ENCODE measurements around the gene STK32C. TPM values are rescaled to one million over a fixed set of nuclear protein-coding genes. Genes with fewer than 3 reads are reported as not detected.

STK32C gene
- total and polyA plus RNA-seq, 10 of the 15 experiments (the other 5 are each of a cell fraction or from before 2014, with no cell fraction given) = 1.5 to 18.1 (median 6.4) TPM

GRCh38 chr10:132173185-132173584 is 134.6 kb downstream of the STK32C start:
- Histone ChIP-seq H3K4me2 (ENCODE audit: control insufficient read depth, insufficient read depth) (no peak overlapping the region), H3K9ac (ENCODE audit: control insufficient read depth, insufficient read depth, low read length) (no peak overlapping the region), H3K27me3 (replicated peaks in 1 of 2; ENCODE audit: control insufficient read depth in 2 of 2, insufficient read depth in 2 of 2, low read length in 1 of 2) (no peaks in the 10 kb centered on the region), H3K27ac (ENCODE audit: control insufficient read depth, insufficient read depth) (no peak overlapping the region), H3K36me3 (ENCODE audit: control insufficient read depth in 2 of 2, insufficient read depth in 2 of 2, low read length in 1 of 2) (no peaks in the 10 kb centered on the region), H4K20me1 (ENCODE audit: control insufficient read depth, insufficient read depth) (no peaks in the 10 kb centered on the region), H3K4me1 (ENCODE audit: control insufficient read depth, insufficient read depth, low read length) (no peaks in the 10 kb centered on the region), H3K9me3 (replicated peaks; ENCODE audit: control insufficient read depth, insufficient read depth, low read length) (no peaks in the 10 kb centered on the region; the same call in 2 of the 3 replicates), H3K4me3 (no peak overlapping the region), H3K79me2 (ENCODE audit: control insufficient read depth, insufficient read depth, low read length) (no peaks in the 10 kb centered on the region), H2AFZ (ENCODE audit: control insufficient read depth, low read depth, low read length) (no peak overlapping the region)
- intact Hi-C loops (cut with micrococcal nuclease; ENCODE audit: unreplicated experiment) (no loop called here), in situ Hi-C loops (cut with MboI) (no loop called here)
- SMC1A ChIA-PET (ENCODE audit: uncharacterized antibody, unreplicated experiment) = no interaction called here
- WGBS (ENCODE audit: insufficient coverage, insufficient replicate concordance, low lambda C conversion rate, missing lambda C conversion rate) = 70% methylated on average over 5 of the region's 5 CpGs
- CTCF ChIA-PET = no interaction called here
- POLR2A ChIA-PET = no interaction called here
- no peak for TF ChIP-seq BACH1 (IDR thresholded peaks at IDR 0.05; ENCODE audit: borderline replicate concordance)
- no peak for TF ChIP-seq PRDM15 (CRISPR knock-in tag; IDR thresholded peaks at IDR 0.05)
- TF ChIP-seq ZNF384 (IDR thresholded peaks at IDR 0.05; ENCODE audit: borderline replicate concordance, low read depth, low read length) = no peak
- TF ChIP-seq GABPA (IDR thresholded peaks at IDR 0.05; ENCODE audit: low read depth) = no peak
- no peak for TF ChIP-seq PML (IDR thresholded peaks at IDR 0.05; ENCODE audit: low read length)
- FAIRE-seq = no peak
- RAD21 ChIA-PET (ENCODE audit: unreplicated experiment) = no interaction called here
- no peak for ATAC-seq
- no TSS peak for BruUV-seq (replicated peaks)
- no peak for DNase-seq (ENCODE audit: low read depth, low spot score)

Data from GM12878 (cell line).